Measurements from ENCODE around the gene SNTB2.

- TF ChIP-seq, protein P1, sequence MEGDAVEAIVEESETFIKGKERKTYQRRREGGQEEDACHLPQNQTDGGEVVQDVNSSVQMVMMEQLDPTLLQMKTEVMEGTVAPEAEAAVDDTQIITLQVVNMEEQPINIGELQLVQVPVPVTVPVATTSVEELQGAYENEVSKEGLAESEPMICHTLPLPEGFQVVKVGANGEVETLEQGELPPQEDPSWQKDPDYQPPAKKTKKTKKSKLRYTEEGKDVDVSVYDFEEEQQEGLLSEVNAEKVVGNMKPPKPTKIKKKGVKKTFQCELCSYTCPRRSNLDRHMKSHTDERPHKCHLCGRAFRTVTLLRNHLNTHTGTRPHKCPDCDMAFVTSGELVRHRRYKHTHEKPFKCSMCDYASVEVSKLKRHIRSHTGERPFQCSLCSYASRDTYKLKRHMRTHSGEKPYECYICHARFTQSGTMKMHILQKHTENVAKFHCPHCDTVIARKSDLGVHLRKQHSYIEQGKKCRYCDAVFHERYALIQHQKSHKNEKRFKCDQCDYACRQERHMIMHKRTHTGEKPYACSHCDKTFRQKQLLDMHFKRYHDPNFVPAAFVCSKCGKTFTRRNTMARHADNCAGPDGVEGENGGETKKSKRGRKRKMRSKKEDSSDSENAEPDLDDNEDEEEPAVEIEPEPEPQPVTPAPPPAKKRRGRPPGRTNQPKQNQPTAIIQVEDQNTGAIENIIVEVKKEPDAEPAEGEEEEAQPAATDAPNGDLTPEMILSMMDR (IDR thresholded peaks at IDR 0.05) = no peak
- no peak for TF ChIP-seq POLR2A (IDR thresholded peaks at IDR 0.05)
Observed at GRCh38 chr16:69169607-69170352, 17.2 kb upstream of the SNTB2 start.
